GM21619 (cell line): ENCODE results near the gene CD58.
"Not testable (repeated sequence)": the region's sequence is repeated elsewhere in the genome, so short reads cannot be mapped to it uniquely, and the experiment has no call there.

Experiments
- ATAC-seq: cut with Tn5 transposase; IDR thresholded peaks from one replicate; pipeline ENCODE4 v1.9.1; 2021; ENCODE audit not compliant: unreplicated experiment

CD58 gene

GRCh38 chr1:116593401-116593800 is 22.6 kb upstream of the CD58 start:
- ATAC-seq = not testable (repeated sequence)

- not testable (repeated sequence) for ATAC-seq
Observed at GRCh38 chr1:116591951-116592605, 21.3 kb upstream of the CD58 start.

GRCh38 chr1:116591006-116591950 is 20.5 kb upstream of the CD58 start:
- not testable (repeated sequence) for ATAC-seq

GRCh38 chr1:116590359-116591005 is 19.7 kb upstream of the CD58 start:
- not testable (repeated sequence) for ATAC-seq

- not testable (repeated sequence) for ATAC-seq
Observed at GRCh38 chr1:116589101-116589735, 18.4 kb upstream of the CD58 start.

GRCh38 chr1:116587501-116588227 is 16.8 kb upstream of the CD58 start:
- ATAC-seq = no peak

- ATAC-seq = peak; percentile 50
Observed at GRCh38 chr1:116586741-116587143, 15.9 kb upstream of the CD58 start.

GRCh38 chr1:116585886-116586285 is 15.1 kb upstream of the CD58 start:
- no peak for ATAC-seq

GRCh38 chr1:116581323-116581885 is 10.6 kb upstream of the CD58 start:
- no peak for ATAC-seq

GRCh38 chr1:116580446-116581322 is 9.9 kb upstream of the CD58 start:
- no peak for ATAC-seq

GRCh38 chr1:116579259-116579875 is 8.5 kb upstream of the CD58 start:
- ATAC-seq = no peak

- no peak for ATAC-seq
Observed at GRCh38 chr1:116578581-116578980, 7.8 kb upstream of the CD58 start.

GRCh38 chr1:116577759-116578314 is 7.0 kb upstream of the CD58 start:
- ATAC-seq = no peak

- ATAC-seq = no peak
Observed at GRCh38 chr1:116574581-116575291, 3.9 kb upstream of the CD58 start.

GRCh38 chr1:116573431-116574095 is 2.7 kb upstream of the CD58 start:
- no peak for ATAC-seq

- no peak for ATAC-seq
Observed at GRCh38 chr1:116572771-116573430, 2.1 kb upstream of the CD58 start.

GRCh38 chr1:116572099-116572498 is 1.3 kb upstream of the CD58 start:
- ATAC-seq = no peak
